GM18907 (cell line): ENCODE measurements around the gene ZNF860.
A peak's percentile ranks its signal among the peaks of the same experiment; 100 is the strongest.

Source experiments
- ATAC-seq: cut with Tn5 transposase; IDR thresholded peaks from one replicate; pipeline ENCODE4 v1.9.1; 2021; ENCODE audit warnings: mild to moderate bottlenecking, moderate library complexity; ENCODE audit not compliant: unreplicated experiment

Gene ZNF860

GRCh38 chr3:31981206-31982181 is at the start of gene ZNF860, which contains the start of gene OSBPL10:
Gene ZNF860 (plus strand): TSS chr3:31981750. CDS start chr3:31989080, 7,330 bp downstream.
Gene OSBPL10 (minus strand): TSS chr3:31981262. CDS start chr3:31981179, 83 bp downstream.
- ATAC-seq, result peak; percentile 28

DNA sequence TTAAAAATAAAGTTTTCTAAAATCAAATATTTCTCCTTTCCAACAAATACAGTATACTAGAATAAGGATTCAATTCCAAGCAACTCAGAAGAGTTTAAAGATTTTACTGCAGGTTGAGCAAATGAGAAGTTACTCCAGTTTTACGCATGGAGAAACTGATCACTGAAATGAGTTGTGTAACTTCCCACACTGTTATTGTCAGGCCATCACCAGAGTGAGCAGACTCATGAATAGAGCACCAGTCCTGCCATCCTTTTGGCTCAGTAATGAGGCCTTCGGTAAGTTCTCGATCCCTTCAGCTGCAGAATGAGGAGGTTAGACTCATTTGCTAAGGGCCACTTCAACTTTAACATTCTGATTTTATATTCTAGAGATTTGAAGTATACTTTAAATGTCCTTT is 48.6 kb upstream of the ZNF860 start:
- no peak for ATAC-seq

DNA sequence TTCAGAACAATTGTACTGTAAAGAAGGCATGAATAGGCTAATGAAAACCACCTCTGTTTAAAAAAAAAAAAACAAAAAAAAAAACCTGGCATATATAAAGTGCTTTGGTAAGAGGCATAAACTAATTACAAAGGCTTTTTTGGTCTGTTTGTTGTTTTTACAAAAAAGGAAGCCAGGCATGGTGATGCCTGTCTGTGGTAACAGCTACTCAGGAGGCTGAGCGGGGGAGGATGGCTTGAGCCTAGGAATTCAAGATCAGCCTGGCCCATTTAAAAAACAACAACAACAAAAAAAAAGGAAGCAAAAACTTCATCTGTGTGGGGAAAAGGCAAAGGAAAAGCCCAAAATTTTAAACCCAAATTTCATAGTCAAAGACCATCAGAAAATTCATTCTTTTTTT is 47.5 kb upstream of the ZNF860 start:
- no peak for ATAC-seq

DNA sequence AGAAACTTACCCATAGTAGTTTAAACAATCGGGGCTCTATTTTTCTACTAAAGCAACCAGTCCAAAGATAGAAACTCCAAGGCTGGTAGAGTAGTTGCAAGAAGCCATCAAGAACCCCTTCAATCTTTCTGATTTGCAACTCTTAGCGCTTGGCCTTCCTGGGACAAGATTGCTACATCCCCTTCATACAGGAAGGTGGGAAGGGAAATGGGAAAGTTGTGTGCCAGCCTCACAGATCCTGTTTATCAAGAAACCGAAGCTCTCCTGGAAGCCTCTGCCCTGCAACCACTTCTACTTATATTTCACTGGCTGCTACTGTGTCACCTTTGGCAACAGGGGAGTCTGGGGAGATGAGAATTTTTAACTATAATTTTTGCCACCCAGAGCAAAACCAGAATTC is 46.7 kb upstream of the ZNF860 start:
- ATAC-seq, result no peak

GRCh38 chr3:31936420-31937060 is 45.0 kb upstream of the ZNF860 start:
- ATAC-seq, result no peak

GRCh38 chr3:31937225-31937624 is 44.3 kb upstream of the ZNF860 start:
- ATAC-seq, result no peak

DNA sequence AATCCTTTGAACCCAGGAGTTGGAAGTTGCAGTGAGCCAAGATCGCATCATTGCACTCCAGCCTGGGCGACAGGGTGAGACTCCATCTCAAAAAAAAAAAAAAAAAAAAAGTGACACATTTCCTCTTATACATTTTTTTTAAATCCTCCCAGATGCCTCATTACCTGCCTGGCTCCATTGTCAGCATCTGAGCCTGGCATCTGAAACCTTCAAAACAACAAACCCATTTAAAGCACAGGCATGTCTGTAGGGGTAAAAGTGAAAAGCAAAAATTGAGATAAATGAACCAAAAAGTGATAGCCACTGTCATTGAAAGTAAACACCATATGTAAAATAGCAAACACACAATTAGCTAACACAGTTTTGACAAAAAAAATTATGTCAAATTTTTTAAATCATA is 39.1 kb upstream of the ZNF860 start:
- ATAC-seq, result no peak

DNA sequence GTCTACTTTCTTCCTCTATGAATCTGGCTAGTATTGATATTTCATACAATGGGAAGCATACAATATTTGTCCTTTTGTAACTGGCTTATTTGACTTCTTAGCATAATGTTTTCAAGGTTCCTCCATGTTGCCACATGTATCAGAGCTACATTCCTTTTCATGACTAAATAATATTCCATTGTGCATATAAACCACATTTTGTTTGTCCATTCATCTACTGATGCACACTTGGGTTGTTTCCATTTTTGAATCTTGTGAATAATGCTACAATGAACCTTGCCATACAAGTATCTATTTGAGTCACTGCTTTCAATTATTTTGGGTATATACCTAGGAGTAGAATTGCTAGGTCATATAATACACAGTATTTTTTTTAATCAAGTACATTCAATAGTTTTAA is 38.5 kb upstream of the ZNF860 start:
- ATAC-seq, result no peak

DNA sequence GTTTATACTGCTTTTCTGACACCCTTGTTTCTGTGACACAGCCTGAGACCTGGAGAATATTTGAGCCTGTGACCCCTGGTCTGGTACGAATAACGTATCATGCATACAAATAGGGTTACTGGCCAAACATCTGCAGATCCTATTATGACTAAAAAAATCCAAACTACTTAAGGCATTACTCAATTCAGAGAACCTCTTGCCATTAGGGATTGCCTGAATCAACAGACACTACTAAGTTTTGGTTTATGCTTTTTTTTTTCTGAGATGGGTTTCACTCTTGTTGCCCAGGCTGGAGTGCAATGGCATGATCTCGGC is 35.9 kb upstream of the ZNF860 start:
- peak; percentile 9 for ATAC-seq

DNA sequence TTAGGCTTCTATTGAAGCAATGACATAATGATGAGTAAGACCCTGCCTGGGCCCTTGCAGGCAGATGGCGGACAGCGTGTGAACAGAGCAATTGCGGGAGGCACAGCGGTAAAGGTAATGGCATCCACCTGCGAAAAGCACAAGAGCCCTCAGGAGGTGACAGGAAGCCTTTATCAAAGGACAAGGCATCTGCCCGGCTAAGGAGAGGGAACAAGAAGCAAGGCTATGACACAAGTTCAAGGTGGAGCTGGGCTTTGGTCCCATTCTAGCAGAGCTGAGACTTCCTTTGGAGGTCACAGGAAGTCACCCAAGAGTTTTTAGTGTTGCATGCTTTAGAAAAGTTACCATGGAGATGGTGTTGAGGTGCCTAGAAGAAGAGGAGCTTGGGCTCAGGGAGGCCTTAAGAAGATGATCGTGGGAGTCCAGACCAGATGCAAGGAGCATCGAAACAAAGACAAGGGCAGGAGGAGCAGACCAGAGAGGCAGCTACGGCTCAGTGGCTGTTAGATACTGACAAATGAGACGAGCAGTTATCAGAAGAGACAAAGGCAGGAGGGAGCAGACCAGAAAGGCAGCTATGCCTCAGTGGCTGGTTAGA is 35.0 kb upstream of the ZNF860 start:
- no peak for ATAC-seq

DNA sequence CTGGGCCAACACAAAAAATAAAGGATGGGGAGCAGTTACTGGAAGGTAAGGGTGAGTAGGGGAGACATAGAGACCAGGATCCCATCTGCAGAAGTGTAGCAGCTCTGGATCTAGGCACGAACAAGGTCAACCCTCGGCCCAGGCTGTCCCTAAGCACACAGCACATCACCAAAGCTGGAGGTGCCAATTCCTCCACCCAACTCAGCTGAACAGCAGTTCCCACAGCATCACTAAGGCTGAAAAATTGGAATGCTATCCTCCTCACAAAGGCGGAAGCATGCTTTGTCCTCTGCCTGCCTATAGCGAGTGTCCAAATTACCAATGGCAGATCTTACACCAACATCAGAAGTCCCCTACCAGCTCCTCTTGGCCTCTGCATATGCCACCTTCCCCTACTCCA is 34.4 kb upstream of the ZNF860 start:
- ATAC-seq, result no peak

DNA sequence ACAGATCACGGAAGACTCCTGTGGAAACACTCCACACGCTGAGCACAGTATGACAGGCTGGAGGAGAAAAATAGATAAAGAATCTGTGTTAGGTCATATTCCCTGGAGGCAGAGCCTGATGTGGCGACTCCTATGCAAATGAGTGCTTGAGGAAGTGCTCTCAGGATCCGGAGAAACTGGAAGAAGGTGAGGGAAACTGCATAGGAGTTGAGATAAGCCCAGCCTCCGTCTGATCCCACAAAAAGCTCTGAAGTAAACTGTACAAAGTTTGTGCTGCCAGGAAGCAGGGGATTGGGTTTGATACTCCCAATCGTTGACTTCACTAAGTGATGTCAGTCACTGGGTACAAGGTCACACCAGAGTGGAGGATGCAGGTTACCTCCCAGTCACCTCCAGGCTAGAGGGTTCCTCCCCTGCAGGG is 33.9 kb upstream of the ZNF860 start:
- ATAC-seq, result no peak

- ATAC-seq, result no peak
These were observed 33.3 kb upstream of the ZNF860 start for GRCh38 chr3:31948280-31948679.

GRCh38 chr3:31952205-31952604 is 29.3 kb upstream of the ZNF860 start:
- peak; percentile 90 for ATAC-seq

GRCh38 chr3:31953091-31953490 is 28.5 kb upstream of the ZNF860 start:
- ATAC-seq, result no peak

DNA sequence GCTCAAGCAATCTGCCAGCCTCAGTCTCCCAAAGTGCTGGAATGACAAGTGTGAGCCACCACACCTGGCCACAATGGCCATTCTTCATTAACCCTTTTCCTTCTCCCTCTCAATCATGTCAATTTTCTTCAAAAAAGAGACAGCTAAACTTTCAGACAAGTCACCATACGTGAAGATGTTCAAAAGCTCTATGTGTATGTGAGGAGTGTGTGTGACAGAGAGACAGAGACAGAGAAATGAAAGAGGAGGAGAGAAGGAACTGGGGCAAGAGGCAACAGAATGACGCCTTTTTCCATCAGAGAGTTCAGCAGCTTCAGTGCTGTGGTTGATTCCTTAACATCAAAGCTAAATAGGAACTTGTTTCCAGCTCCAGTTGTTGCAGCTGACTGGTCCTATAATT is 27.9 kb upstream of the ZNF860 start:
- ATAC-seq, result no peak

GRCh38 chr3:31955581-31955980 is 26.0 kb upstream of the ZNF860 start:
- ATAC-seq, result no peak

- no peak for ATAC-seq
These were observed 24.4 kb upstream of the ZNF860 start for GRCh38 chr3:31957106-31957505.

DNA sequence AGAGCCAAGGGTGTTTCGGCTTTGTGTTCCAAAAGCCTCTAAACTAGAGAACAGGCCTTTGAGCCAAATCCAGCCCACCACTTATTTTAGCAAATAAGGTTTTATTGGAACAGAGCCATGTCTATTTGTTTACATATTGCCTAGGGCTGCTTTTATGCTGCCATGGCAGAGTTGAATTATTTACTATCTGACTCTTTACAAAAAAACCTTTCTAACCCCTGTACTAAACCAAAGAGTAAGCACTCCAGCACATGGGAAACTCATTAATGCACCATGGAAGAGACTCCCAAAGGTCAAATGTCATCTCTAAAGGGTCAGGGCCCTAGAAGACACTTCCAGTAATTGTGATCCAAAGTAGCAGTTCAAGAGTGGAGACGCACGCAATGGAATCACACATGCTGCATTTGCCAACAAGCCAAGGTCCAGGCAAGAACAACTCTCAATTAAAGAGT is 22.8 kb upstream of the ZNF860 start:
- ATAC-seq, result no peak

DNA sequence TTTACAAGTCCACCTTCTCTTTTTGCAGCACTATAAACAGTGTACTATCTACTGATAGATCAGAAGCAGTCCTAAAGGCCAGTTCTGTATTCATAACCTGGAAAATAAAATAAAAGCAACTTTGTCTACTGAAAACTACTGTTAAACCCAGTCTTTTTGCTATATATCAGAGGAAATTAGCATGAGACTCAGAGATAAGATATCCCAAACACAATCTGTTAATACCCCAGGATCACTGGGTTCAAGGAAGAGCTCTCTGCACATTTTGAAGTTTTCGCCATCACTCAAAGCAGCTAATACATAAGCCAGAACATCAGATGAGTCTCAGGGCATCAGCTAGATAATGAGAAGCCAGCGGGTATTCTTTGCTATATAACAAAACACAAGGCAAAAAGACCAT is 22.3 kb upstream of the ZNF860 start:
- no peak for ATAC-seq

DNA sequence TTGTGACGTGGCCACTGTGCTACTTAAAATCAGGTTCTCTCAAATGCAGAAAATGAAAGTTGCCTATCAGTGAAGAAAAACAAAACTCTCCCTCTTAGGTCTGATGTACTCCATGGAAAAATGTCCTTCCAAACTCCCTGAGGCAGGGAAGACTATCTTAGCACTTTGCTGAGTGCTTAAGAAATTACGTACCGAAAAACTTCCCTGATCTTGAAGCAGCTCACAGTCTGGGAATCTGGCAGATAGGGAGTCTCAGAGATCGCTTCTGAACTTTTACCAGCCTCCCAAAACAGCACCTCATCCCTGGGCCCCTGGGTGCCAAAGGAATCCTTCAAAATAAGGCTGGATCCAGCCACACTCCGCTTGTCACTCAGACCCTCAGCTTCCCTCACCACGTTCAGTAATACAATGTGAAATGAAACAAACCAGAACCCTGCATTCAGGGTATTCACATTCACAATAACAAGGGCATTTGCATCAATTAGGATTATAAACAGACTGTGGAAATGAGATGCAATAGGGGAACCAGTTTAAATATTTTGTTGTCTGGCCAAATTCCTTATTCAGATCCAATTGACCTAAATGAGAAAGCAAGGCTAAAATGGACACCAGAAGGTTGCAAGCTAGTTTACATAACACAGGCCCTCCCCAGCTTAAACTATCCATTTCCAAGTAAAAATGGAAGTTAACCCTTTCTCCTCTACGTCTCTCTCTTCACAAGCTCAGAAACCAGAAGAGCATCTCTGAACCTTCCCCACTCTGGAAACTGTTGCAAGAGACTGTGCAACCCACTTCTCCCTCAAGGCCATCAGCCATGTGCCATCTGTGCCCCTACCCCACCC is 21.4 kb upstream of the ZNF860 start:
- ATAC-seq, result peak; percentile 34
